ENCODE results near the gene VWA1. TPM values are rescaled to one million over a fixed set of nuclear protein-coding genes. Genes with fewer than 3 reads are reported as not detected.

Gene VWA1
- total and polyA plus RNA-seq, 10 of the 15 experiments (the other 5 are each of a cell fraction or from before 2014, with no cell fraction given) = 0.02 to 1.7 (median 0.32) TPM; not detected in 2

GRCh38 chr1:1400576-1401456 lies 34.7 kb upstream of the VWA1 start:
- peaks cover 14 to 31% of the 10 kb centered on the region in 2 experiments for H3K36me3 ChIP-seq (ENCODE audit: control insufficient read depth in 2 of 2, insufficient read depth in 2 of 2, low read length in 1 of 2)
- ChIA-PET POLR2A (interaction anchor here (1.2 to 2.1 kb wide), 3 partner anchors 14 to 37 kb away, joined by 6 to 17 read pairs (median 6); partner anchors contain the start of gene AURKAIP1), CTCF (interaction anchor here (1.3 to 1.6 kb wide), 5 partner anchors 15 to 40 kb away, joined by 3 to 6 read pairs (median 4); partner anchors contain the start of gene AURKAIP1), SMC1A (ENCODE audit: uncharacterized antibody, unreplicated experiment) (interaction anchor here (0.7 to 0.9 kb wide), 2 partner anchors 37 to 41 kb away, joined by 3 read pairs; no protein-coding TSS in a partner anchor), RAD21 (ENCODE audit: unreplicated experiment) (interaction anchor here (1.0 to 1.7 kb wide), 3 partner anchors 9 to 40 kb away, joined by 3 to 4 read pairs (median 3); no protein-coding TSS in a partner anchor)
- H3K9ac ChIP-seq (ENCODE audit: control insufficient read depth, insufficient read depth, low read length) = peak overlapping the region; percentile 99
- BruUV-seq (replicated peaks) = no TSS peak
- peak overlapping the region; percentile 73 for H3K4me2 ChIP-seq (ENCODE audit: control insufficient read depth, insufficient read depth)
- H3K4me1 ChIP-seq (ENCODE audit: control insufficient read depth, insufficient read depth, low read length) = peaks cover 30% of the 10 kb centered on the region
- TF ChIP-seq CBFB (IDR thresholded peaks at IDR 0.05; ENCODE audit: low read depth) = peak; percentile 47; the same call in 1 of the 2 replicates
- peak; percentile 62 for TF ChIP-seq POLR2A (IDR thresholded peaks at IDR 0.05; ENCODE audit: low read depth, low read length)
- no peak for TF ChIP-seq PKNOX1 (IDR thresholded peaks at IDR 0.05)
- in situ Hi-C loops (cut with MboI) (loop anchor here (5.0 kb wide), 1 partner anchor 106 kb away; no protein-coding TSS in a partner anchor), intact Hi-C loops (cut with micrococcal nuclease; ENCODE audit: unreplicated experiment) (no loop called here)
- no peaks in the 10 kb centered on the region for H3K27me3 ChIP-seq (replicated peaks in 1 of 2; ENCODE audit: control insufficient read depth in 2 of 2, insufficient read depth in 2 of 2, low read length in 1 of 2)
- WGBS (ENCODE audit: insufficient coverage, insufficient replicate concordance, low lambda C conversion rate, missing lambda C conversion rate) = 79% methylated on average over 22 of the region's 22 CpGs
- peaks cover 63% of the 10 kb centered on the region for H3K79me2 ChIP-seq (ENCODE audit: control insufficient read depth, insufficient read depth, low read length)
- ATAC-seq (no peak), DNase-seq (ENCODE audit: low read depth, low spot score) (no peak), FAIRE-seq (no peak)
- H3K4me3 ChIP-seq = peak overlapping the region; percentile 77
- H3K9me3 ChIP-seq (replicated peaks; ENCODE audit: control insufficient read depth, insufficient read depth, low read length) = no peaks in the 10 kb centered on the region
- peak overlapping the region; percentile 78 for H3K27ac ChIP-seq (ENCODE audit: control insufficient read depth, insufficient read depth)
- no peak overlapping the region for H2AFZ ChIP-seq (ENCODE audit: control insufficient read depth, low read depth, low read length)
- no peaks in the 10 kb centered on the region; the same call in 1 of the 2 replicates for H4K20me1 ChIP-seq (ENCODE audit: control insufficient read depth, insufficient read depth)
